HG03135 (cell line): ENCODE results near the gene CACNA2D4.
"Not testable (repeated sequence)": the region's sequence is repeated elsewhere in the genome, so short reads cannot be mapped to it uniquely, and the experiment has no call there.

Source experiments
- ATAC-seq: cut with Tn5 transposase; IDR thresholded peaks from one replicate; pipeline ENCODE4 v1.9.1; 2021; ENCODE audit warnings: mild to moderate bottlenecking, moderate library complexity; ENCODE audit not compliant: unreplicated experiment

Gene CACNA2D4

GRCh38 chr12:1819050-1819449 lies 99.4 kb downstream of the CACNA2D4 start:
- no peak for ATAC-seq

GRCh38 chr12:1817928-1818327 lies 100.5 kb downstream of the CACNA2D4 start:
- not testable (repeated sequence) for ATAC-seq

GRCh38 chr12:1816730-1817348 lies 101.6 kb downstream of the CACNA2D4 start:
- no peak for ATAC-seq

GRCh38 chr12:1815814-1816729 lies 102.4 kb downstream of the CACNA2D4 start:
- ATAC-seq: no peak

GRCh38 chr12:1815108-1815507 lies 103.3 kb downstream of the CACNA2D4 start:
- no peak for ATAC-seq

GRCh38 chr12:1814266-1814665 lies 104.2 kb downstream of the CACNA2D4 start:
- ATAC-seq: no peak

GRCh38 chr12:1812650-1813302 lies 105.7 kb downstream of the CACNA2D4 start:
- no peak for ATAC-seq

GRCh38 chr12:1811948-1812291 lies 106.5 kb downstream of the CACNA2D4 start:
- no peak for ATAC-seq

- no peak for ATAC-seq
Observed at GRCh38 chr12:1811281-1811947, 107.0 kb downstream of the CACNA2D4 start.

GRCh38 chr12:1810931-1811280 lies 107.5 kb downstream of the CACNA2D4 start:
- ATAC-seq: no peak

- no peak for ATAC-seq
Observed at GRCh38 chr12:1810201-1810930, 108.1 kb downstream of the CACNA2D4 start.

- ATAC-seq: no peak
Observed at GRCh38 chr12:1809591-1810190, 108.8 kb downstream of the CACNA2D4 start.

GRCh38 chr12:1808798-1809480 lies 109.5 kb downstream of the CACNA2D4 start:
- no peak for ATAC-seq

- no peak for ATAC-seq
Observed at GRCh38 chr12:1808036-1808797, 110.2 kb downstream of the CACNA2D4 start.

GRCh38 chr12:1807087-1807860 lies 111.2 kb downstream of the CACNA2D4 start:
- no peak for ATAC-seq

GRCh38 chr12:1806301-1807086 lies 112.0 kb downstream of the CACNA2D4 start:
- ATAC-seq: no peak

GRCh38 chr12:1805441-1806081 lies 112.9 kb downstream of the CACNA2D4 start:
- no peak for ATAC-seq
